Inferior parietal cortex (tissue), 1 donor: Measurements from ENCODE around the gene MC5R.

Experiments used
- DNase-seq: peaks from one replicate; pipeline ENCODE4 v3.0.0-alpha.2; 2016; ENCODE audit errors: extremely low spot score

MC5R gene

GRCh38 chr18:13823707-13824395 is at the start of gene MC5R:
Gene MC5R, plus strand, starts transcription at chr18:13824149. Its CDS starts 1,617 bp downstream, at chr18:13825766.
- DNase-seq = peak; percentile 46

- no peak for DNase-seq
Observed at GRCh38 chr18:13775058-13775457, 48.9 kb upstream of the MC5R start.

GRCh38 chr18:13791181-13791580 is 32.8 kb upstream of the MC5R start:
- no peak for DNase-seq

- DNase-seq = no peak
Observed at GRCh38 chr18:13793819-13794218, 30.1 kb upstream of the MC5R start.

- DNase-seq = no peak
Observed at GRCh38 chr18:13796515-13796914, 27.4 kb upstream of the MC5R start.

GRCh38 chr18:13797157-13797611 is 26.8 kb upstream of the MC5R start:
- DNase-seq = no peak

GRCh38 chr18:13799396-13799795 is 24.6 kb upstream of the MC5R start:
- DNase-seq = no peak

- peak; percentile 57 for DNase-seq
Observed at GRCh38 chr18:13800505-13801259, 23.3 kb upstream of the MC5R start.

GRCh38 chr18:13801260-13801601 is 22.7 kb upstream of the MC5R start:
- DNase-seq = no peak

GRCh38 chr18:13804305-13804704 is 19.6 kb upstream of the MC5R start:
- DNase-seq = no peak

- DNase-seq = no peak
Observed at GRCh38 chr18:13808294-13809042, 15.5 kb upstream of the MC5R start.

GRCh38 chr18:13809043-13809430 is 14.9 kb upstream of the MC5R start:
- DNase-seq = no peak

GRCh38 chr18:13809531-13810255 is 14.3 kb upstream of the MC5R start:
- no peak for DNase-seq

GRCh38 chr18:13810950-13811485 is 12.9 kb upstream of the MC5R start:
- DNase-seq = no peak

- DNase-seq = no peak
Observed at GRCh38 chr18:13811993-13812392, 12.0 kb upstream of the MC5R start.

- DNase-seq = peak; percentile 80
Observed at GRCh38 chr18:13813271-13813849, 10.6 kb upstream of the MC5R start.

GRCh38 chr18:13826209-13826608 is 2.3 kb downstream of the MC5R start:
- no peak for DNase-seq

- no peak for DNase-seq
Observed at GRCh38 chr18:13831864-13832508, 8.0 kb downstream of the MC5R start.

- no peak for DNase-seq
Observed at GRCh38 chr18:13834496-13835015, 10.6 kb downstream of the MC5R start.

- no peak for DNase-seq
Observed at GRCh38 chr18:13835202-13835601, 11.3 kb downstream of the MC5R start.

GRCh38 chr18:13836559-13836958 is 12.6 kb downstream of the MC5R start:
- DNase-seq = no peak
